HG02884 (cell line): ENCODE data around the gene STIM1.
"Not testable (repeated sequence)": the region's sequence is repeated elsewhere in the genome, so short reads cannot be mapped to it uniquely, and the experiment has no call there.

Experiments
- ATAC-seq: cut with Tn5 transposase; IDR thresholded peaks from one replicate; pipeline ENCODE4 v1.9.1; 2021; ENCODE audit warnings: mild to moderate bottlenecking, moderate library complexity; ENCODE audit not compliant: unreplicated experiment

The STIM1 gene

DNA sequence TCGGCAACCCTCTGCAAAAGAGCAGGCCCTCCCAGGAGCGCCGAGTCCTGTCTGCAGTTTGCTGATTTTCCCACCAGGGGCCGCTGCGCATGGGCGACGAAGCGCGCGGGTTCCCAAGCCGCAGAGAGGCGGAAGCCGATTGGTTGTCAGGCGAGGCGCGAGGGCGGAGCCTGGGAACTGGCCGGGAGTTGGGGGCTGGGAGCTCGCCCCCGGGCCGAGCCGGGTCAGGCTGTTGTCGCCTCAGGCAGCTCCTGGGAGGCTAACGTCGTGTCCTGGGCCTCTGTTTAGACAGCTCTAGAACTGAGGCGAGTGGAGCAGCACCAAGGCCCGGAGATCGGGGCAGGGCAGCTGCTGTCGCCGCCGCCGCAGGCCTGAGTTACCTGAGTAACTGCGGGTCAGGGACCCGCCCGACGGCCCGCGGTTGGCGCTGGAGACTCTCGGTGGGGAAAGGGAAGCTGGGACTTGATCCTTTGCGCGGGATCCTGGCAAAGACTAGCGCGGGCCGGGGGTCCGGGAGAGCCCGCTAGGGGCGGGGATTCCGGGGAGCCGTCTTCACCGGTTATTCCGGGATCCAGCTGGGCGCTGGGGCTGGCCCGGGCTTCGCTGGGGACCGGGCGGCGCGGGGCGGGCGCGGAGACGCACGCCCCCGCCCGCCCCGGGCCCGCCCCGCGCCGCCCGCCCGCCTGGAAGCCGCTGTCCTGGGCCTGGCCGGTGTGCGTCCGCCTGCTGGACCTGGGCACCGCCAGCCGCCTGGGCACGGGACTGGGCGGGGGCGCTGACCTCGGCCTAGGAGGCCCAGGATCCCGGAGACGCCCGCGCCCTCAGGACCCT, at the start of gene STIM1:
TSS of gene STIM1 (plus strand) at position 688 of the 831 bp plus-strand sequence. CDS start 607 bp downstream, outside the sequence.
- ATAC-seq = peak; percentile 57

DNA sequence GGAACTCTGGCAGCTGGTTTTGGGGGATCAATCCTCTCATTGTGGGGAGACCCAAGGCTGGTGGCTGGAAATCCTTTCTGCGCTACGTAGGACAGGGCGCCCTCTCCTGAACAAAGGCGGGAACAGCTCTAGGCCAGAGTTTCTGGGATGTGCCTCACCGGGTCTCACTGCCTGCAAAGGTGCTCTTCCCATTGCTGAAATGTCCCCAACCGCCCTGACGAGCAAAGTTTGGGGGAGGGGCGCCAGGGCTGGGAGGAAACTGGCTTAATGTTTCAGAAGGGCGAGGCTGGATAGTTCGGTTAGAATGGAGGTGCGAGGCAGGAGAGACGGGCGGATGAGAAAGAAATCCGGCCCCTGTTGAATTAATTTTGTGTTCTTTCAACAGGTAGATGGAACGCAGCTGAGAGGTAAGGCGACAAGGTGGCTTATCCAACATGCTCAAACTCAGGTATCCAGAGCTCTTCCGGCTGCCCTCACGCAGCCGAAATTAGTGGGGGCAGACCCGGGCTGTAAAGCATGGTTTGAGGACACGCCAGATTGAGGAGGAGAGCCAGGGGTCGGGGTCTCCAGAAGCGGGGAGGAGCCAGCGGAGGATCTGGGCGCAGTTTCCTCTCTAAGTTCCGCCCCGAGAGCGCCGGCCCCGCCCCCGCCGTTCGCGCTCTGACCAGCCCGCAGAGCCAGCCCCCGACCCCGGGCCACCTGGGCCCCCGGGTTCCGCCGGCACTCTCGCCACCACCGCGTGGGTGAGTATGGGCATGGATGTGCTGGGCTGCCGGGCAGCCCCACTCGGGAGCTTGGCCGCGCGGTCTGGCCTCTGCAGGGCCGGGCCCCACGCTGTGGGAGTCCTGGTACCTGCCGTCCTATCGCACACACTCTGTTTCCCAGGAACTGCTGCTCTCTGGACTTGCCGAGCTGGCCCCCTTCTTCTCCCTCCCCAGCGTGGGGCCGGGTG, 47.3 kb upstream of the STIM1 start, which contains the start of gene PGAP2:
TSS of gene PGAP2 (plus strand) at position 652 of the 952 bp plus-strand sequence. CDS start 2,700 bp downstream, outside the sequence.
- ATAC-seq = peak; percentile 64

DNA sequence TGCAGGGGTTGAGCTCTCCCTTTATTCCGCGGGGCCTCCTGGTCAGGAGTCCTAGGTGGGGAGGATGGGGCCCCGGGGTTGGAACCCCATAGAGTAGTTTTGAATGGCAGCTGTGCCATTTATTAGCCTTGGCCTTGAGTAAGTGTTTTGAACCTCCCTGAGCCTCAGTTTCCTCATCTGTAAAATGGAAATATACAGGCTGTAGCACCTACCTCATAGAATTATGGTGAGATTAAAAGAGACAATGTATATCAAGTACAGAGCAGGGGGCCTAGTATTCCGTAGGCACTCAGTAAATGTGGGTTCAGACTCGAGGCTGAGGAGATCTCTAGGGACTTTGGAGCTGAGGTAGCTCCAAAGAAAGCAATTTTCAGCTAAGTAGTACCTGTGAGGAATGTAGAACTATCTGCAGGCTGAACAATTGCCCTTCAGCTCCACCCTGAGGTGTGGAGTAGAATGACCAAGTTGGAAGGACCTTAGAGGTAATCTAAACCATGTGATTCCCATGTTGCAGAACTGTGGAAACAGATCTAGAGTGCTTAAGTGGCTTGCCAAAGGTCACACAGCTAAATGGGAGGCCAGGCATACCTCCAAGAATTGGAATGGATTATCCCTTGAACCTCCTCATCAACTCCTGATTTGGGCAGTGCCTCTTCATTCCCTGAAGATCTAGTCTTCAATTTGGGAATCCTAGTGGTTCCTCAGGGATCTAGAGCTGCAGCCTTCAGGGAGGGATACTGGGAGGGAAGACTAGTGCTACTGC, 46.4 kb upstream of the STIM1 start:
- peak; percentile 76 for ATAC-seq

DNA sequence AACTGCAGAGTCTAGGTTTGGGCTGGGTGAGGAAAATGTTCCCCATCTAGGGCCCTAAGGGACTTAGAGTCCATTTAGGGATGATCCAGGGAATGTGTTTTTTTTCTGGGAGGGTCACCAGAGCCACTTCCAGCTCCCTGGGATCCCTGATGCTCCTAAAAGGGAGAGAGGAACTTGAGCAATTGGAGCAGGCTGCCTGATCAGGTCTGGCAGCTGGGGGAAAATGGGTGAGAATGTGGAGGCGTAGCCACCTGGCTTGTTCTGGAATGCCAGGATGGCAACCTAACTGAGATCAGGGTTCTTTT, 45.9 kb upstream of the STIM1 start:
- no peak for ATAC-seq

DNA sequence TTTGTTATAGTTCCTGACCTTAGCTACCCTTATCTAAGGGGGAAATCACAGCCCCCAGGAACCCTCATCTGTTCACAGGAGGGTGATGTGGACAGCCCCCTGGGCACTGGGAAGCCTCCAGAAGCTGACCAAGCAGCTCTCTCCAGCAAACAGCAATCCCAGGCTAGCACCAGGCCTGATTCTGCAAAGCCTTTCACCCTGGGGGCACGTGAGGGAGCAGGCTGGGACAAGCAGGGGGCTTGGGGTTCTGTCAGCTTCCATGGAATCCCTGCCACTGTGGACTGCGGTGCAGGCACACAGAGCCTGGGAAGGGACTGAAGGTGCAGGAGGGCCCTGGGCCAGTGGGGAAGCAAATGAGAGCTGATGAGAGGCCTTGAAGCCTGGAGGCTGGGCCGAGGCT, 45.0 kb upstream of the STIM1 start:
- ATAC-seq = no peak

DNA sequence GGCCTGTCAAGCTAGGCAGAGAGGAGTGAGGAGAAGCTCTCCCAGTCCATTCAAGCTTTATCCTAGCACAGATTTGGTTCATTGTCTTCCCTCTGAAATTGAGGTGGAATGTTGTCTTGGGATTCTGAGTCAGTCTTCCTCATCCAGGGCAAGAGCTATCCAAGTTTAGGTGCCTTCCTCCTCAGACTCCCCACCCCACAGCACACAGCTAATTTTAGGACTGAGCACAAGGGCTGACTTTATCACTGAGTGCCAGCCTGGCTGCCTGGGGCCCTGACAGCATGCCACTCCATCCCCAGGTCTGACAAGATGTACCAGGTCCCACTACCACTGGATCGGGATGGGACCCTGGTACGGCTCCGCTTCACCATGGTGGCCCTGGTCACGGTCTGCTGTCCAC, 44.5 kb upstream of the STIM1 start:
- no peak for ATAC-seq

DNA sequence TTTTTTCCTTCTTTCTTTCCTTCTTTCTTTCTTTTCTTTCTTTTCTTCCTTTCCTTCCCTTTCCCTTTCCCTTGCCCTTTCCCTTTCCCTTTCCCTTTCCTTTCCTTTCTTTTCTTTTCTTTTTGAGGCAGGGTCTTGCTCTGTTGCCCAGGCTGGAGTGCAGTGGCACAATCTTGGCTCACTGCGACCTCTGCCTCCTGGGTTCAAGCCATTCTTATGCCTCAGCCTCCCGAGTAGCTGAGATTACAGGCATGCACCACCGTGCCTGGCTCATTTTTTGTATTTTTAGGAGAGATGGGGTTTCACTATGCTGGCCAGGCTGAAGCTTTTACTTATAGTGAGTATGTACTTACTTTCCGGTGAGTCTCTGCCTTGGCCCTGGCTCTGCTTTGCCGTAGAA, 40.6 kb upstream of the STIM1 start:
- not testable (repeated sequence) for ATAC-seq

DNA sequence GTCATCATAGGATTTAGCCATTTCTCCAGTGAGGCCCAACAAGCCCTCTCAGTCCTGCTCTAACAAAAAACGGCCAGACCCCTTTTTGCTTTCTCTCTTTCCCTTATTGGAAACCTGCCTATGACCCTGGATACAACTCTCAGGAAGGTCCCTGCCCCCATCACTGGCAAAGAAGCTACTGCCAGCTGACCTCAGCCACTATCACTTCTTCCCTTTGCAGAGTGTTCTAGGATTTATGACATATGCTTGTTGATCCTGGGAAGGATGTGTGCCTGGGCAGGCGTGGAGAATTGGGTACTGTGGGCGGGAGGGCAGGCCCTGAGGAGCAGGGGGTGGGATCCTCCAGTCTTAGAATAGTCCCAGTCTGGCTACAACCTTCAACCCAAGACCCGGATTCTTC, 39.6 kb upstream of the STIM1 start:
- ATAC-seq = no peak

DNA sequence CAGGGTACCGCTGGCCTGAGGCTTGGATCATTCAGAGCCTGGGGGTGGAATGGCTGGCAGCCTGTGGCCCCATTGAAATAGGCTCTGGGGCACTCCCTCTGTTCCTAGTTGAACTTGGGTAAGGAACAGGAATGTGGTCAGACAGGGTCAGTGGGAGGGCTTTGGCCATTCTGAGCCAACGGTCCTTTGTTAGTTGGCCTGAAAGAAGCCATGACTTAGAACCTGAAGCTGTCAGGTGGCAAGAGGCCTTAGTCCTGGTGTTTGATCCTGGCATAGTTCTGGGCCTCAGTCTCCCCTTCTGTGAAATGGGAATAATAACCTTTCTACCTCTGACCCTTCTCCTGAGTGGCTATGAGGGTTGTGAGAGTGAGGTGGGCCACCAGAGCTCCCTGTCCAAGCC, 38.8 kb upstream of the STIM1 start:
- no peak for ATAC-seq

DNA sequence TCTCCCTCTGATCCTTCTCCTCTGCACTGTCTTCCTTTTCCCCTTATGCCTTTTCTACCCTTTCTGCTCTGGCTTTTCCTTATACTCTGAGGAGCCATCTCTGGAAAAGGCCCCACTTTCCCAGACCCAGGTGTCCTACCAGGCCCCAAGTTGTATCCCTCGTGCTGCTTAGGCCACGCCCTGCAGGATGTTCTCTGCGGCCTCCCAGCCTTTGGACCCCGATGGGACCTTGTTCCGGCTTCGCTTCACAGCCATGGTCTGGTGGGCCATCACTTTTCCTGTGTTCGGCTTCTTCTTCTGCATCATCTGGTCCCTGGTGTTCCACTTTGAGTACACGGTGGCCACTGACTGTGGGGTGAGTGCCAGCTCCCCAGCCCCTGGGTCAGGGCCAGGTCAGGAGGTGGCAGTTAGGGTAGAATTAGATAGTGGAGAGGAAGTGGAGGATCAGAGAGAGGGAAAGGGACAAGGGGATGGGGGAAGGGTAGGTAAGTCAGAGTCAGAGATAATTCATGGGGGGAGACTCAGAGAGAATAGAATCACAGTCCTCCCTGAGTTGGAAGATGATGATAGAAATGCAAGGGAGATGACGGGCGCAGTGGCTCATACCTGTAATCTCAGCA, 38.2 kb upstream of the STIM1 start:
- ATAC-seq = no peak

DNA sequence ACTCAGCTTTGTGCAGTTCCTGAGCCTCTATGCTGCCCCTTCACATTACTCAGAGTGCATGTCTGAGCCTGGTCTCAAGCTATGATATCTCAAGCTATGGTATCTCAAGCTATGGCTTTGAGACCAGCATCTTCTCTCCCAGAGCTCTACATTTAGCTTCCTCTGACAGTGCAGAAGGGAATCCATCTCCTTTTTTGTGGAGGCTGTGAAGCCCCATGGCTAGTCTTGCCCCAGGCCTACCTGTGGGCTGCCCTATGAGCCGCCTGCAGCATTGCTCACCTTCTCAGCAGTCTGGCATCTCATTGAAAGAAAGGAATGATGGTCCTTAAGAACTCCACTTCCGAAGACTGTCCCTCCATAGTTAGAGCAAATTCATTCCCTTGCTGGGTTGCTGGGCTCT, 34.5 kb upstream of the STIM1 start:
- ATAC-seq = no peak

DNA sequence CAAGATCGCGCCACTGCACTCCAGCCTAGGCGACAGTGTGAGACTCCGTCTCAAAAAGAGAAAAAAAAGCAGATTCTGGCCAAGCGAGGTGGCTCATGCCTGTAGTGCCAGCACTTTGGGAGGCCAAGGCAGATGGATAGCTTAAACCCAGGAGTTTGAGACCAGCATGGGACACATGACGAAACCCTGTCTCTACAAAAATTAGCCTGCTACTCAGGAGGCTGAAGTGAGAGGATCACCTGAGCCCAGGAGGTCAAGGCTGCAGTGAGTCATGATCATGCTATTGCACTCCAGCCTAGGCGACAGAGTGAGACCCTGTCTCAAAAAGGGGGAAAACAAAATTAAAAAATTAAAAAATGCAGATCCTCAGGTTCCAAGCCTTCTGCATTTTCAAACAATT, 33.2 kb upstream of the STIM1 start:
- ATAC-seq = no peak

DNA sequence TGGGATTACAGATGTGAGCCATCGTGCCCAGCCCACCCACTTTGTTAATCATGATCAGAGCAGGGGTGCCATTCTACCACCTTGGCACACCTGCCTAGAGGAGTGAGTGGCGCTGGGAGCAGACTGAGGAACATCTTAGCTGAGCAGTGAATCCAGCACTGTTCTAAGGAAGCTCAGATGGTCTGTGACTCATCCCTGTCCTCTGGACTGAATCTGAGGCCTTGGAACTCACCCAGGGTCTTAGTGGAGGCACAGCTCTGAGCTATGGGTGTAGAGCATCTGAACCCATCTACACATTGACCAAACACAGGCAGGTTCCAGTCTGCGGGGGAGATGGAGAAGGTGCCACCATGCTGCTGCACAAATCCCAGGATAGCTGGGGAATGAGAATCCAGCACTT, 32.2 kb upstream of the STIM1 start:
- no peak for ATAC-seq

DNA sequence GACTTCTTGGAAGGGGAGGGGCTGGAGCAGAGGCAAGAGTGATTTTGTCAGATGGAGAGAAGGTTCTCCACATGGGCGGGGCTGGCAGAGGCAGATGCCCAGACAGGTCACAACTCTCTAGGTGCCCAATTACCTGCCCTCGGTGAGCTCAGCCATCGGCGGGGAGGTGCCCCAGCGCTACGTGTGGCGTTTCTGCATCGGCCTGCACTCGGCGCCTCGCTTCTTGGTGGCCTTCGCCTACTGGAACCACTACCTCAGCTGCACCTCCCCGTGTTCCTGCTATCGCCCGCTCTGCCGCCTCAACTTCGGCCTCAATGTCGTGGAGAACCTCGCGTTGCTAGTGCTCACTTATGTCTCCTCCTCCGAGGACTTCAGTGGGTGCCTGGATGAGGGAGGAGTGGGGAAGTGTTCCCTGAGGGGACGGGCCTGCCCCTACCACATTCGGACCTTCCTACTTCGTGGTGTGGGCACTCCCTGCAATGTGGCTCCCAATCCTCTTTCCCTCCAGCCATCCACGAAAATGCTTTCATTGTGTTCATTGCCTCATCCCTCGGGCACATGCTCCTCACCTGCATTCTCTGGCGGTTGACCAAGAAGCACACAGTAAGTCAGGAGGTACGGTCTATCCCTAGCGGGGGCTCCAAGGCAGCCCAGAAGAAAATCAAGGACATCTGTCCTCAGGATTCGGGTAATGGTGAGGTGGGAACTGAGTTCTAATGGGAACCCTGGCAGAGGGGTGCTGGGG, 31.5 kb upstream of the STIM1 start:
- ATAC-seq = no peak

DNA sequence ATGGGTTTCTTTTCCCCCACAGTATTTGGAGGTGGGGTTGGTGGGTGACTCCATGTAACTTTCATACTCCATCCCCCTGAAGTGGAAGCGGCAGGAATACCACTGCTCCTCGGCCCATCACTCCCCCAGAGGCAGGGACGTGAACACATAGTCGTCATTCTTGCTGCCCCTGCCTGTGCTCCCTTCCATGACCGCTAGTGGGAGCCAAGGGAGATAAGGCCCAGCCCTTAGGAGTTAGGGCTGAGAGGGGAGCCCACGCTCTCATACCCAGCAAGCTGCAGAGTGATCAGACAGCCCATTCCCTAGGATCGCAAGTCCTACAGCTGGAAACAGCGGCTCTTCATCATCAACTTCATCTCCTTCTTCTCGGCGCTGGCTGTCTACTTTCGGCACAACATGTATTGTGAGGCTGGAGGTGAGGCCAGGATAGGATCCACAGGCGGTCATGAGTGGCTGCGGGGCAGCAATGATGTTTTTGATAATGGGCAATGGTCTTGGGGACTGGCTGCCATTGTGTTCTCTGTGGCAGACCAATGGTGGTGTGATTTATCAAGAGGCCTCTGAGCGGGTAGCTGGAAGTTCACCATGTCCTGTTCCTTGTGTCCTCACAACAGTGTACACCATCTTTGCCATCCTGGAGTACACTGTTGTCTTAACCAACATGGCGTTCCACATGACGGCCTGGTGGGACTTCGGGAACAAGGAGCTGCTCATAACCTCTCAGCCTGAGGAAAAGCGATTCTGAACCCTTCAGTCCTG, 30.6 kb upstream of the STIM1 start:
- peak; percentile 90 for ATAC-seq

DNA sequence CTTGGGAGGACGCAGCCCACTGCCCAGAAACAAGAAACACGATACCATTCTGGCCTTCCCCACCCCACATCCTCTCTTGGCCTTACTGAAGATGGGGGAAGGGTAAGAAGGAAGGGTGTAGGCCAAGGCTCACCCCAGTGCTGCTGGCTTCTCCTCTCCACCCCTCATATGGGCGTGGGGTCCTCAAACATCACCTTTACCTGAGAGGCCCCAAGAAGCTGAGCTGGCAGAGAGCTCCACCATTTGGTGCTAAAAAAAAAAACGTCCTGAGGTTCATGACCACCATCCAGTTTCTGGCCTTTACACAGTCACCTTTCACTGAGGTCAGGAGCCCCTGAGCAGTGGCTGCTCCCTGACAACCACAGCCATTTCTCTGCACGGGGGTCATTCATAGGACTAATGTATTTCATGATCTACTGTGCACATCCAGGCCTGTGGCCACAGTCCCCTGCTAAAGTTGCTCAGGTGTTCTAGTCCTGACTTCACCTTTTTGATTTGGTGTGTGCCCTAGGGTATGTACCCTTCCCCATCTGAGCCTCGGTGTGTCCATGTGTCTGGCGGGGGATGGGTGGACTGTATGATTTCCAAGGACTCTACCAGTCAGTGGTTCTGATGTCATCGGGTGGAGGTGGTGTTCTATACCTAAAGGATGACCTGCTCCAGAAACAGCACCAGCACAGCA, 29.9 kb upstream of the STIM1 start:
- no peak for ATAC-seq

DNA sequence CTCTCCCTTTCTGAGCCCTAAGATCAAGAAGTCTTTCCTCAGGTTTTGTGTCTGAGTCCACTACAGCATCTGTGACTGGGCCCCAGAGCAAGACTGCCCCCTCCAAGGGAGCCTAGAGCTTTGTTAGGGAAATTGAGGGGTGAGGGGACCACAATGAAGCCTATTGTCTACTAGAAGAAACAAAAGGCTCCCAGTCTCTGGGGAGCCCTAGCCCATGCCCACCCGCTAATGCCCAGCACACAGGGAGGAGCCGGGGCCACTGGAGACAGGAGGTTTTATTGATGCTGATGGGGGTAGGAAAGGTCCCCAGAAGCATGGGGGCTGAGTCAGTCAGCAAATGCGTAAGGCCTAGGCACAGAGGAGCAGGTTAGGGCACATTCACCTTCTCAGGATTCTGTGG, 28.7 kb upstream of the STIM1 start:
- no peak for ATAC-seq

DNA sequence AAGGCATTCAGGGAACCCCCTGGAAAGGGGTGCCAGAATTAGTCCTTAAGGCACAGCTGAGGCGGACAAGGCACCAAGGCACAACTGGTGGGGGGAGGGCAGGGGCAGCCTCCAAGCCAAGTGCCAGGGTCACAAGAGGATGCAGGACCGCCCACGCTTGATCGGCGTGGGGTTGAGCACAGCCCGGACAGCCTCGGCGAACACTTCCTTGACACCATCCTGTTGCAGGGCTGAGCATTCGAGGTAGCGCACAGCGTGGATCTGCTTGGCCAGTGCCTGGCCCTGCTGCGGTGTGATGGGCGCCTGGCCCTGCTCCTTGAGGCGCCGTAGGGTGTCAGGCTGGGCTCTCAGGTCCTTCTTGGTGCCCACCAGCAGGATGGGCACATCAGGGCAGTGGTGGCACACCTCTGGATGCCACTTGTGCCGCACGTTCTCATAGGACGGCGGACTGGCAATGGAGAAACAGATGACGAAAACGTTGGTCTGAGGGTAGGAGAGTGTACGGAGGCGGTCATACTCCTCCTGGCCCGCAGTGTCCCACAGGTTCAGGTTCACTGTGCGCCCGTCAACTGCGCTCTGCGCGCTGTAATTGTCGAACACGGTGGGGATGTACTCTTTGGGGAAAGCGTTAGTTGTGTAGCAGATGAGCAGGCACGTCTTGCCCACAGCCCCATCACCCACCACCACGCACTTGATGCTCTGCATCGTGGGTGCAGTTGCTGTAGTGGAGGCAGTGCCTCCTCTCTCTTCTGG, 27.9 kb upstream of the STIM1 start:
- ATAC-seq = no peak
